Measurements from ENCODE around the gene FOXS1. TPM values are rescaled to one million over a fixed set of nuclear protein-coding genes. Genes with fewer than 3 reads are reported as not detected.
"Not testable (repeated sequence)": the region's sequence is repeated elsewhere in the genome, so short reads cannot be mapped to it uniquely, and the experiment has no call there.

FOXS1 gene
- total RNA-seq, 2 experiments from 2014 or later = not detected

DNA sequence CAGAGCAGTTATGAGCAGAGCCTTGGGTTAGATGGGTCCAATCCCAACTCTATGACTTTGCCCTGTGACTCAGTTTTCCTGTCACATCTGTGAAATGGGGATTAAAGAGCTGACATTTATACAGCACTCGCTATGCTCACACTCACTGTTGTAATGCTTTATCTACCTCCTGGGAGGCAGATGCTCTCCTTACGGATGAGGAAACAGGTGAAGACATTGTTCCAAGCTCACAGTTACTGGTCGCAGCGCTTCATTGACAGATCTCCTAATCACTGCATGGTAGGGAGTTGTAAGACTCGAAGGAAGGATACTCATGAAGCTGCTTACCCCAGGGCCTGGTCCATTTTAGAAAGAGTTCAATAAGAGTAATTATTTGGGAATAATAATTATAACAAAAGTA, 29.2 kb downstream of the FOXS1 start:
- TF ChIP-seq CTCF (conservative IDR thresholded peaks at IDR 0.05; ENCODE audit: low read length) = no peak
- TF ChIP-seq EZH2phosphoT487 (IDR thresholded peaks at IDR 0.05; ENCODE audit: borderline replicate concordance, low read depth, low read length) = no peak
- POLR2A ChIA-PET = no interaction called here
- no peak for DNase-seq (ENCODE audit: low spot score)

DNA sequence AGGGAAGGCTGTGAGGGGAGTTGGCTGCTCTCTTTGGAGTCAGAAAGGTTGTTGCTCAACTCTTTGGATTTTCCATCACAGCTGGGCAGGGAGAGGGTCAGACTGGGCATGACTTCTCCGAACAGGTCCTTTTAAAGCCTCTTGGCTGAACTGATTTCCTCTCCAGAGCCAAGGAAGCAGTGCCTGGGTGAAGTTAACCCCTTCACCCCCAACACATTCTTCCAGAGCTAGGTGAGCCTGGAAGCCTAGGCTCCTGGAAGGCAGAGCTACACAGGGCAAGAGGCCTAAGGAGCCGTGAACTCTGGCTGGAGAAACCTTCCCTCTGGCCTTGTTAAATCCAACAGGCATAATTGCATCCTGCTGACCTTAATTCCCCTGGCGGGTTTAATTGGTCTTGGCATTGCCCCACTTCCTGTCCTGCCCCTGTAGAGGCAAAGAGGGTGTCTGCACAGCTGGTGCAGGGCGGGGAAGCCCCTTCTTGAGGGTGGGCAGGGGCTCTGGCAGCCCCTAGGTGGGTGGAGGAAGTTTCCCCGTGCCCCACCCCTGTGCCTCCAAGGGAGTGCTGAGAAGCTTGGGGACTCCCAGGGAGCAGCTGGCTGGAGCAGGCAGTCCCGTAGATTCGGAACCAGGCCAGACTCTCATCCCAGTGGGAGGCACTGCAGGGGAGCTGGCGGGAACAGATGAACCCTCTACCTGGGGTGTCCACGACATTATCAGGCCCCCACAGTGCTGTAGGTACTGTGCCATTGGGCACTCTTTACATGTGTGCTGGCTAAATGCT, 29.8 kb downstream of the FOXS1 start:
- Histone ChIP-seq H3K9me2 (ENCODE audit: insufficient read depth, low read length) (no peaks in the 10 kb centered on the region), H4K20me1 (ENCODE audit: insufficient read depth, low read length) (no peaks in the 10 kb centered on the region), H3K79me2 (ENCODE audit: insufficient read depth, low read depth, low read length) (no peaks in the 10 kb centered on the region), H3K4me3 (ENCODE audit: low read depth, low read length, poor library complexity, severe bottlenecking) (no peak overlapping the region), H3K4me2 (ENCODE audit: low read length) (no peak overlapping the region), H3K4me1 (ENCODE audit: insufficient read depth, low read length, poor library complexity, severe bottlenecking) (no peaks in the 10 kb centered on the region), H2AFZ (ENCODE audit: low read length) (no peak overlapping the region), H3K27ac (ENCODE audit: low read depth, low read length, poor library complexity, severe bottlenecking) (no peak overlapping the region), H3K9me3 (ENCODE audit: low read length) (no peaks in the 10 kb centered on the region), H3K36me3 (ENCODE audit: insufficient read depth, low read length) (no peaks in the 10 kb centered on the region)
- CTCF ChIA-PET (ENCODE audit: unreplicated experiment) = no interaction called here
- intact Hi-C loops (cut with micrococcal nuclease; ENCODE audit: unreplicated experiment) = no loop called here
- BruUV-seq (replicated peaks) = no TSS peak
- POLR2A ChIA-PET = no interaction called here
- no peak for DNase-seq (ENCODE audit: low spot score)
- TF ChIP-seq EZH2phosphoT487 (IDR thresholded peaks at IDR 0.05; ENCODE audit: borderline replicate concordance, low read depth, low read length) (no peak), CTCF (conservative IDR thresholded peaks at IDR 0.05; ENCODE audit: low read length) (no peak)

More for the DNA sequence above, 29.2 kb downstream of the FOXS1 start:
- CTCF ChIA-PET (ENCODE audit: unreplicated experiment) = no interaction called here
- Histone ChIP-seq H3K4me2 (ENCODE audit: low read length) (no peak overlapping the region), H3K36me3 (ENCODE audit: insufficient read depth, low read length) (no peaks in the 10 kb centered on the region), H3K79me2 (ENCODE audit: insufficient read depth, low read depth, low read length) (no peaks in the 10 kb centered on the region), H3K4me1 (ENCODE audit: insufficient read depth, low read length, poor library complexity, severe bottlenecking) (no peaks in the 10 kb centered on the region), H3K9me3 (ENCODE audit: low read length) (no peaks in the 10 kb centered on the region), H4K20me1 (ENCODE audit: insufficient read depth, low read length) (no peaks in the 10 kb centered on the region), H2AFZ (ENCODE audit: low read length) (no peak overlapping the region), H3K9me2 (ENCODE audit: insufficient read depth, low read length) (no peaks in the 10 kb centered on the region), H3K4me3 (ENCODE audit: low read depth, low read length, poor library complexity, severe bottlenecking) (no peak overlapping the region), H3K27ac (ENCODE audit: low read depth, low read length, poor library complexity, severe bottlenecking) (no peak overlapping the region)
- intact Hi-C loops (cut with micrococcal nuclease; ENCODE audit: unreplicated experiment) = no loop called here
- no TSS peak for BruUV-seq (replicated peaks)

GRCh38 chr20:31814142-31814541, 31.3 kb downstream of the FOXS1 start:
- BruUV-seq (replicated peaks); H4K20me1 ChIP-seq (ENCODE audit: insufficient read depth, low read length); H3K36me3 ChIP-seq (ENCODE audit: insufficient read depth, low read length); H3K4me3 ChIP-seq (ENCODE audit: low read depth, low read length, poor library complexity, severe bottlenecking); H3K9me2 ChIP-seq (ENCODE audit: insufficient read depth, low read length); H3K9me3 ChIP-seq (ENCODE audit: low read length); intact Hi-C loops (cut with micrococcal nuclease; ENCODE audit: unreplicated experiment); POLR2A ChIA-PET; H3K79me2 ChIP-seq (ENCODE audit: insufficient read depth, low read depth, low read length); DNase-seq (ENCODE audit: low spot score); H3K4me1 ChIP-seq (ENCODE audit: insufficient read depth, low read length, poor library complexity, severe bottlenecking); H3K27ac ChIP-seq (ENCODE audit: low read depth, low read length, poor library complexity, severe bottlenecking); CTCF ChIA-PET (ENCODE audit: unreplicated experiment); H2AFZ ChIP-seq (ENCODE audit: low read length); H3K4me2 ChIP-seq (ENCODE audit: low read length): not testable (repeated sequence)
